ENCODE measurements around the gene CNTNAP4.

The CNTNAP4 gene

GRCh38 chr16:76464955-76465620 lies 187.9 kb downstream of the CNTNAP4 start:
- Histone ChIP-seq H3K9me3 (ENCODE audit: control insufficient read depth, insufficient read depth, low read length) (no peaks in the 10 kb centered on the region), H3K36me3 (ENCODE audit: control insufficient read depth, insufficient read depth, low read length) (no peaks in the 10 kb centered on the region)

GRCh38 chr16:76466871-76467270 lies 189.7 kb downstream of the CNTNAP4 start:
- H3K4me1 ChIP-seq (ENCODE audit: control insufficient read depth, insufficient read depth, low read length), result no peaks in the 10 kb centered on the region
- H3K27me3 ChIP-seq (ENCODE audit: control insufficient read depth, insufficient read depth, low read length), result peaks cover 42% of the 10 kb centered on the region
- H3K4me3 ChIP-seq (ENCODE audit: low read depth, low read length), result no peak overlapping the region
- no peaks in the 10 kb centered on the region for H3K9me3 ChIP-seq (ENCODE audit: control insufficient read depth, insufficient read depth, low read length)
- H3K9ac ChIP-seq (ENCODE audit: low read depth, low read length), result no peak overlapping the region
- H3K36me3 ChIP-seq (ENCODE audit: control insufficient read depth, insufficient read depth, low read length), result no peaks in the 10 kb centered on the region

More at GRCh38 chr16:76464955-76465620, 187.9 kb downstream of the CNTNAP4 start:
- Histone ChIP-seq H3K4me1 (ENCODE audit: control insufficient read depth, insufficient read depth, low read length) (no peaks in the 10 kb centered on the region), H3K27me3 (ENCODE audit: control insufficient read depth, insufficient read depth, low read length) (peaks cover 28% of the 10 kb centered on the region), H3K9ac (ENCODE audit: low read depth, low read length) (no peak overlapping the region), H3K4me3 (ENCODE audit: low read depth, low read length) (no peak overlapping the region)

- H3K9me3 ChIP-seq (ENCODE audit: control insufficient read depth, insufficient read depth, low read length), result no peaks in the 10 kb centered on the region
- no peaks in the 10 kb centered on the region for H3K4me1 ChIP-seq (ENCODE audit: control insufficient read depth, insufficient read depth, low read length)
- no peaks in the 10 kb centered on the region for H3K36me3 ChIP-seq (ENCODE audit: control insufficient read depth, insufficient read depth, low read length)
- H3K27me3 ChIP-seq (ENCODE audit: control insufficient read depth, insufficient read depth, low read length), result peaks cover 94% of the 10 kb centered on the region
- no peak overlapping the region for H3K9ac ChIP-seq (ENCODE audit: low read depth, low read length)
- no peak overlapping the region for H3K4me3 ChIP-seq (ENCODE audit: low read depth, low read length)
These were observed 196.8 kb downstream of the CNTNAP4 start for GRCh38 chr16:76474048-76474447.

GRCh38 chr16:76478105-76478504 lies 200.9 kb downstream of the CNTNAP4 start:
- Histone ChIP-seq H3K27me3 (ENCODE audit: control insufficient read depth, insufficient read depth, low read length) (peaks cover 75% of the 10 kb centered on the region), H3K36me3 (ENCODE audit: control insufficient read depth, insufficient read depth, low read length) (no peaks in the 10 kb centered on the region), H3K9ac (ENCODE audit: low read depth, low read length) (no peak overlapping the region), H3K4me1 (ENCODE audit: control insufficient read depth, insufficient read depth, low read length) (no peaks in the 10 kb centered on the region), H3K9me3 (ENCODE audit: control insufficient read depth, insufficient read depth, low read length) (no peaks in the 10 kb centered on the region), H3K4me3 (ENCODE audit: low read depth, low read length) (no peak overlapping the region)

- Histone ChIP-seq H3K9me3 (ENCODE audit: control insufficient read depth, insufficient read depth, low read length) (no peaks in the 10 kb centered on the region), H3K27me3 (ENCODE audit: control insufficient read depth, insufficient read depth, low read length) (peaks cover 34% of the 10 kb centered on the region), H3K36me3 (ENCODE audit: control insufficient read depth, insufficient read depth, low read length) (no peaks in the 10 kb centered on the region), H3K4me3 (ENCODE audit: low read depth, low read length) (no peak overlapping the region), H3K4me1 (ENCODE audit: control insufficient read depth, insufficient read depth, low read length) (peaks cover 2% of the 10 kb centered on the region), H3K9ac (ENCODE audit: low read depth, low read length) (no peak overlapping the region)
These were observed 206.2 kb downstream of the CNTNAP4 start for GRCh38 chr16:76483307-76483909.

- Histone ChIP-seq H3K27me3 (ENCODE audit: control insufficient read depth, insufficient read depth, low read length) (peaks cover 27% of the 10 kb centered on the region), H3K9ac (ENCODE audit: low read depth, low read length) (no peak overlapping the region), H3K4me1 (ENCODE audit: control insufficient read depth, insufficient read depth, low read length) (peaks cover 2% of the 10 kb centered on the region), H3K4me3 (ENCODE audit: low read depth, low read length) (no peak overlapping the region), H3K36me3 (ENCODE audit: control insufficient read depth, insufficient read depth, low read length) (no peaks in the 10 kb centered on the region), H3K9me3 (ENCODE audit: control insufficient read depth, insufficient read depth, low read length) (no peaks in the 10 kb centered on the region)
These were observed 206.8 kb downstream of the CNTNAP4 start for GRCh38 chr16:76484020-76484419.

- peaks cover 2% of the 10 kb centered on the region for H3K4me1 ChIP-seq (ENCODE audit: control insufficient read depth, insufficient read depth, low read length)
- H3K9ac ChIP-seq (ENCODE audit: low read depth, low read length), result no peak overlapping the region
- H3K4me3 ChIP-seq (ENCODE audit: low read depth, low read length), result no peak overlapping the region
- H3K9me3 ChIP-seq (ENCODE audit: control insufficient read depth, insufficient read depth, low read length), result no peaks in the 10 kb centered on the region
- H3K36me3 ChIP-seq (ENCODE audit: control insufficient read depth, insufficient read depth, low read length), result no peaks in the 10 kb centered on the region
- peaks cover 15% of the 10 kb centered on the region for H3K27me3 ChIP-seq (ENCODE audit: control insufficient read depth, insufficient read depth, low read length)
These were observed 209.5 kb downstream of the CNTNAP4 start for GRCh38 chr16:76486740-76487139.

GRCh38 chr16:76487411-76488064 lies 210.3 kb downstream of the CNTNAP4 start:
- no peaks in the 10 kb centered on the region for H3K36me3 ChIP-seq (ENCODE audit: control insufficient read depth, insufficient read depth, low read length)
- H3K9me3 ChIP-seq (ENCODE audit: control insufficient read depth, insufficient read depth, low read length), result no peaks in the 10 kb centered on the region
- H3K27me3 ChIP-seq (ENCODE audit: control insufficient read depth, insufficient read depth, low read length), result peaks cover 15% of the 10 kb centered on the region
- H3K9ac ChIP-seq (ENCODE audit: low read depth, low read length), result no peak overlapping the region
- H3K4me3 ChIP-seq (ENCODE audit: low read depth, low read length), result no peak overlapping the region
- peaks cover 2% of the 10 kb centered on the region for H3K4me1 ChIP-seq (ENCODE audit: control insufficient read depth, insufficient read depth, low read length)

GRCh38 chr16:76488065-76488417 lies 210.8 kb downstream of the CNTNAP4 start:
- no peak overlapping the region for H3K4me3 ChIP-seq (ENCODE audit: low read depth, low read length)
- no peak overlapping the region for H3K9ac ChIP-seq (ENCODE audit: low read depth, low read length)
- peaks cover 2% of the 10 kb centered on the region for H3K4me1 ChIP-seq (ENCODE audit: control insufficient read depth, insufficient read depth, low read length)
- H3K9me3 ChIP-seq (ENCODE audit: control insufficient read depth, insufficient read depth, low read length), result no peaks in the 10 kb centered on the region
- no peaks in the 10 kb centered on the region for H3K36me3 ChIP-seq (ENCODE audit: control insufficient read depth, insufficient read depth, low read length)
- peaks cover 11% of the 10 kb centered on the region for H3K27me3 ChIP-seq (ENCODE audit: control insufficient read depth, insufficient read depth, low read length)

- Histone ChIP-seq H3K4me1 (ENCODE audit: control insufficient read depth, insufficient read depth, low read length) (no peaks in the 10 kb centered on the region), H3K9ac (ENCODE audit: low read depth, low read length) (no peak overlapping the region), H3K27me3 (ENCODE audit: control insufficient read depth, insufficient read depth, low read length) (peaks cover 5% of the 10 kb centered on the region), H3K4me3 (ENCODE audit: low read depth, low read length) (no peak overlapping the region), H3K9me3 (ENCODE audit: control insufficient read depth, insufficient read depth, low read length) (no peaks in the 10 kb centered on the region), H3K36me3 (ENCODE audit: control insufficient read depth, insufficient read depth, low read length) (no peaks in the 10 kb centered on the region)
These were observed 212.9 kb downstream of the CNTNAP4 start for GRCh38 chr16:76490036-76490639.

GRCh38 chr16:76500006-76500405 lies 222.8 kb downstream of the CNTNAP4 start:
- no peaks in the 10 kb centered on the region for H3K36me3 ChIP-seq (ENCODE audit: control insufficient read depth, insufficient read depth, low read length)
- H3K9ac ChIP-seq (ENCODE audit: low read depth, low read length), result no peak overlapping the region
- H3K4me1 ChIP-seq (ENCODE audit: control insufficient read depth, insufficient read depth, low read length), result no peaks in the 10 kb centered on the region
- no peaks in the 10 kb centered on the region for H3K9me3 ChIP-seq (ENCODE audit: control insufficient read depth, insufficient read depth, low read length)
- no peak overlapping the region for H3K4me3 ChIP-seq (ENCODE audit: low read depth, low read length)
- H3K27me3 ChIP-seq (ENCODE audit: control insufficient read depth, insufficient read depth, low read length), result no peaks in the 10 kb centered on the region

- Histone ChIP-seq H3K27me3 (ENCODE audit: control insufficient read depth, insufficient read depth, low read length) (no peaks in the 10 kb centered on the region), H3K9me3 (ENCODE audit: control insufficient read depth, insufficient read depth, low read length) (no peaks in the 10 kb centered on the region), H3K9ac (ENCODE audit: low read depth, low read length) (no peak overlapping the region), H3K36me3 (ENCODE audit: control insufficient read depth, insufficient read depth, low read length) (no peaks in the 10 kb centered on the region), H3K4me3 (ENCODE audit: low read depth, low read length) (no peak overlapping the region), H3K4me1 (ENCODE audit: control insufficient read depth, insufficient read depth, low read length) (no peaks in the 10 kb centered on the region)
These were observed 224.9 kb downstream of the CNTNAP4 start for GRCh38 chr16:76502063-76502462.
